Kasumi-1 (cell line): ENCODE data around the gene PARVB.

Source experiments
- DNase-seq, 2 experiments: peaks; one replicate each; lab custom pipeline; 2025; lab: John Stamatoyannopoulos, UW

The PARVB gene

GRCh38 chr22:44136112-44136511, 112.0 kb downstream of the PARVB start:
- DNase-seq, result no peak

GRCh38 chr22:44136786-44137185, 112.7 kb downstream of the PARVB start:
- DNase-seq, result no peak

GRCh38 chr22:44137415-44137814, 113.3 kb downstream of the PARVB start:
- DNase-seq, result no peak

GRCh38 chr22:44139773-44140172, 115.7 kb downstream of the PARVB start:
- no peak for DNase-seq

- DNase-seq, result no peak
Measured at GRCh38 chr22:44142421-44143104, 118.5 kb downstream of the PARVB start.

GRCh38 chr22:44143105-44143474, 119.0 kb downstream of the PARVB start:
- no peak for DNase-seq

GRCh38 chr22:44143579-44143978, 119.5 kb downstream of the PARVB start:
- no peak for DNase-seq

GRCh38 chr22:44144046-44144569, 120.0 kb downstream of the PARVB start:
- no peak for DNase-seq

GRCh38 chr22:44145544-44145943, 121.4 kb downstream of the PARVB start:
- DNase-seq, result no peak

GRCh38 chr22:44146088-44146861, 122.2 kb downstream of the PARVB start:
- DNase-seq, result no peak

GRCh38 chr22:44147008-44147645, 123.0 kb downstream of the PARVB start:
- DNase-seq, result no peak

- no peak for DNase-seq
Measured at GRCh38 chr22:44147821-44148574, 123.9 kb downstream of the PARVB start.

- DNase-seq, result no peak
Measured at GRCh38 chr22:44151676-44152075, 127.6 kb downstream of the PARVB start.

GRCh38 chr22:44153710-44154109, 129.6 kb downstream of the PARVB start:
- DNase-seq, result no peak

GRCh38 chr22:44154436-44154942, 130.4 kb downstream of the PARVB start:
- DNase-seq, result no peak

- no peak for DNase-seq
Measured at GRCh38 chr22:44155115-44155514, 131.0 kb downstream of the PARVB start.

GRCh38 chr22:44157916-44158618, 134.0 kb downstream of the PARVB start:
- DNase-seq, result no peak

GRCh38 chr22:44158816-44159215, 134.7 kb downstream of the PARVB start:
- no peak for DNase-seq

GRCh38 chr22:44159221-44159620, 135.1 kb downstream of the PARVB start:
- DNase-seq, result no peak

GRCh38 chr22:44159811-44160210, 135.7 kb downstream of the PARVB start:
- DNase-seq, result no peak

- DNase-seq, result peak; percentile 32 to 34
Measured at GRCh38 chr22:44160421-44160820, 136.3 kb downstream of the PARVB start.
